Measurements from ENCODE around the gene RPL13. TPM values are rescaled to one million over a fixed set of nuclear protein-coding genes. Genes with fewer than 3 reads are reported as not detected.

RPL13 gene
- total RNA-seq, 3 donors from 2014 or later = 1,693 to 1,792 (median 1,717) TPM

DNA sequence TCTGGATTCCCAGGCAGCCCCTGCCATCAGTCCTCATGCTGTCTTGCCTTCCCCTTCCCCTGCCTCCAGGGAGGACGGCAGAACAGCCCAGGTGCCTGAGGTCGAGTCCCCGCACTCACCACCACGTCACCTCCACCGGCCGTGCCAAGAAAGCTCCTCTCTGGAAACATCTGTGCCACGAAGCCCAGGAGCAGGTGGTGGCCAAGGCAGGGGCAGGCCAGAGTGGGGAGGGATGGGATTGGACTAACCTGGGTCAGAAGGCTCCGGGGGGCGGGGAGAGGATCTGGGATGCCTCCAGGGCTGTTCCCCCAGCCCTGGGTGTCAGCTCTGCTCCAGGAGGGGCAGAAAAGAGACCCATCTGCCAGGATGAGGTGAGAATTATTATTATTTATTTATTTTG, 45.5 kb downstream of the RPL13 start:
- TF ChIP-seq, protein P1, sequence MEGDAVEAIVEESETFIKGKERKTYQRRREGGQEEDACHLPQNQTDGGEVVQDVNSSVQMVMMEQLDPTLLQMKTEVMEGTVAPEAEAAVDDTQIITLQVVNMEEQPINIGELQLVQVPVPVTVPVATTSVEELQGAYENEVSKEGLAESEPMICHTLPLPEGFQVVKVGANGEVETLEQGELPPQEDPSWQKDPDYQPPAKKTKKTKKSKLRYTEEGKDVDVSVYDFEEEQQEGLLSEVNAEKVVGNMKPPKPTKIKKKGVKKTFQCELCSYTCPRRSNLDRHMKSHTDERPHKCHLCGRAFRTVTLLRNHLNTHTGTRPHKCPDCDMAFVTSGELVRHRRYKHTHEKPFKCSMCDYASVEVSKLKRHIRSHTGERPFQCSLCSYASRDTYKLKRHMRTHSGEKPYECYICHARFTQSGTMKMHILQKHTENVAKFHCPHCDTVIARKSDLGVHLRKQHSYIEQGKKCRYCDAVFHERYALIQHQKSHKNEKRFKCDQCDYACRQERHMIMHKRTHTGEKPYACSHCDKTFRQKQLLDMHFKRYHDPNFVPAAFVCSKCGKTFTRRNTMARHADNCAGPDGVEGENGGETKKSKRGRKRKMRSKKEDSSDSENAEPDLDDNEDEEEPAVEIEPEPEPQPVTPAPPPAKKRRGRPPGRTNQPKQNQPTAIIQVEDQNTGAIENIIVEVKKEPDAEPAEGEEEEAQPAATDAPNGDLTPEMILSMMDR (IDR thresholded peaks at IDR 0.05) = no peak
- Histone ChIP-seq H3K4me3 (no peak overlapping the region), H3K36me3 (ENCODE audit: low read depth) (no peaks in the 10 kb centered on the region), H3K4me1 (ENCODE audit: low read depth) (no peaks in the 10 kb centered on the region), H3K9me3 (no peaks in the 10 kb centered on the region)
- intact Hi-C loops (cut with DNase I, micrococcal nuclease) = no loop called here
- no peak for DNase-seq
- ATAC-seq = no peak

DNA sequence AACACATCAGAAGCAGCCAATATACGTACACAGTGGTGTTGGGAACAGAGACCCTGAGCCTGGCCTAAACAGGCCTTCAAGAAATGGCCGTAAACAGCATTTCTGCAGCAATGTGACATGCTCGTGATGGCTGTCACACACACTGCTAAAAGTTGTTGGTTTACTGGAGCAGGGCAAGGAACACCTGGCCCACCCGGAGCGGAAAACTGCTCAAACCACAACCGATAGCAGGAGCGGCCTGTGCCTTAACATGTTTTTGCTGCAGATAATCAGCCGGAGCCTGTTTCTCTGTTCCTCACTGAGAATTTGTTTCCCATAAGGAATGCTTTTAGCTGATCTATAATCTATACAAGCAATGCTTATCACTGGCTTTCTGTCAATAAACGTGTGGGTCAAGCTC, 47.0 kb downstream of the RPL13 start:
- TF ChIP-seq, protein P1 (IDR thresholded peaks at IDR 0.05) = no peak
- no peaks in the 10 kb centered on the region for H3K36me3 ChIP-seq (ENCODE audit: low read depth)
- intact Hi-C loops (cut with DNase I, micrococcal nuclease) = no loop called here
- H3K9me3 ChIP-seq = no peaks in the 10 kb centered on the region
- H3K4me3 ChIP-seq = no peak overlapping the region
- H3K4me1 ChIP-seq (ENCODE audit: low read depth) = no peaks in the 10 kb centered on the region
- DNase-seq = no peak
- no peak for ATAC-seq

DNA sequence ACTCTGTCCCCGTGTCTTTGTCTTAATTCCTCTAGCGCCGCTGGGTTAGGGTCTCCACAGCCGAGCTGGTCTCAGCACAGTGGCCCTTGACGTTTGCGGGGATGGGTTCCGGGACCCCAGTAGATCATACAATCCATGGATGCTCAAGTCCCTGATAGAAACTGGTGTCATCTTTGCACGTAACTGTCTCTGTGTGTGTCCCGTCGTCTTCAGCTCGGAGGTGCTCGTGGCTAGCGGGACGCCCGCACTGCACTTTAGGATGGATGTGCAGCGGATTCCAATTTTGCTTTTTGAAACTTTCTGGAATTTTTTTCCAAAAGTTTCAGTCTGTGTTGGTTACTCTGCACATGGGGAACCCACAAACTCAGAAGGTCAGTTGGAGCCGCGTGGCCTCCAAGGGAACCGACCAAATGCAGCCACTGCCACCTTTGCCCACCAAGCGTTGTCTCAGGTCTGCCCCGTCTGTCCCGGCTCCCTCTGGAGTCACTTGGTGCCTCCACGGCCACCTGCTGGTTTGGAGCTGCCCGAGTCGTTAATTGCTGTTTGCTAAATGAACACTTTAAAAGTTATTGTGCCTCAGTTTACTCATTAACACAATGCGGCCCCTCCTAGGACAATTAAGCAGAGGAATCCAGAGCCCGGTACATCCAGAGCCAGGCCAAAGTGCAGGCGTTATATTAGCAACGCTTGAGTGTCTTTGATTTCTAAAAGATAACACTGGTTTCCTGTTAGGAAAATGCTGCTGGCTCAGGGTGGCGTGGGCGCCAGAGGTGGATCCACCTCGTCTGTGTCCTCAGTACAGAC, 47.7 kb downstream of the RPL13 start:
- Histone ChIP-seq H3K9me3 (no peaks in the 10 kb centered on the region), H3K4me3 (no peak overlapping the region), H3K4me1 (ENCODE audit: low read depth) (no peaks in the 10 kb centered on the region), H3K36me3 (ENCODE audit: low read depth) (no peaks in the 10 kb centered on the region)
- ATAC-seq = peak; percentile 47
- intact Hi-C loops (cut with DNase I, micrococcal nuclease) = no loop called here
- TF ChIP-seq, protein P1 (IDR thresholded peaks at IDR 0.05) = no peak
- no peak for DNase-seq

DNA sequence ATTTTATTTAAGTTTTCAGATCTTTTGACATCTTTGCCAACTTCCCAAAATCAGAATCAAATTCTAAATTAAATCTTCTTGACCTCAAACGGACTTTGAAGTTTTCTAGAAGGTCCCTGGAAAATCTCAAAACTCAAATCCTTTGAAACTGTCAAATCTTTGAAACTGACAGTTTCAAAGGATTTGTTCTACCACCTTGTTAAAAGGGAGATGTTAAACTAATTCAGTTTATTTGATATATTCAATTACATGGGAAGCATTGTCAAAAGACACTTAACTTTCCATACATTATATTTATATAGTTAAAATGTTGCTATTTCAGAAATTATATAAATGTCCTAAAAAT, 49.6 kb downstream of the RPL13 start:
- Histone ChIP-seq H3K9me3 (no peaks in the 10 kb centered on the region), H3K36me3 (ENCODE audit: low read depth) (no peaks in the 10 kb centered on the region), H3K4me3 (no peak overlapping the region), H3K4me1 (ENCODE audit: low read depth) (no peaks in the 10 kb centered on the region)
- no peak for ATAC-seq
- intact Hi-C loops (cut with DNase I, micrococcal nuclease) = no loop called here
- TF ChIP-seq, protein P1 (IDR thresholded peaks at IDR 0.05) = no peak
- no peak for DNase-seq

DNA sequence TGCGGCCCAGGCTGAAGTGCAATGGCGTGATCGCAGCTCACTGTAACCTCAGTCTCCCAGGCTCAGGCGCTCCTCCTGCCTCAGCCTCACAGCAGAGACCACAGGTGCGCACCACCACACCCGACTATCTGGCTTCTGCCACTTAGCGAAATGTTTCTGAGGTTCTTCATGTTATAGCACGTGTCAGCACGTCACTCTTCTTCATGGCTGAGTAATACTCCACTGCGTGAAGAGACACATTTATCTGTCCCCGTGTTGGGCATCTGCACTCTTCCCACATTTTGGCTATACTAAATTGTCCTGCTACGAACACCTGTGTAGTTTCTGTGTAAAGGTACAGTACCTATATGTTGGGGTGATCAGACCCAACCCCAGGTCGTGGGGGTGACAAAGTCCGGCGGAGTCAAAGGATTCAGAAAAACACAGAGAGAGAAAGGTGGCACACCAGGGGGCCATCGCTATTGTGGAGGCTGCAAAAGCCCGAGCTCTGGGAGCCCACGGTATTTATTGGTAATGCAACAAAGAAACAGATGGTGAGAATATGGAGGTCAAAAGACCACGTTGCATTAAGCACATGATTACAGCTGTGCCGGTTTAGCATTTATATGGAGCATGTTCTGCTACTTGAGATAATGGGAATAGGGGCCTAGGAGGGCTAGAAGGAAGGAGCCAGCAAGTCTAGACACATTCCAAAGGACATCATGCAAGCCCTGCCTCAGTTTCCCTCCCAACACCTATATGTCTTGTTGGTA, 52.1 kb downstream of the RPL13 start:
- Histone ChIP-seq H3K9me3 (no peaks in the 10 kb centered on the region), H3K4me3 (no peak overlapping the region), H3K36me3 (ENCODE audit: low read depth) (no peaks in the 10 kb centered on the region), H3K4me1 (ENCODE audit: low read depth) (no peaks in the 10 kb centered on the region)
- ATAC-seq = no peak
- TF ChIP-seq, protein P1 (IDR thresholded peaks at IDR 0.05) = no peak
- DNase-seq = no peak
- intact Hi-C loops (cut with DNase I, micrococcal nuclease) = no loop called here
